Iris pigment epithelial cell (primary cell): ENCODE data around the gene VPS41.

Experiments
- DNase-seq: peaks from one replicate; pipeline ENCODE4 v3.0.0-alpha.2; 2011; ENCODE audit warnings: low read depth

Gene VPS41

DNA sequence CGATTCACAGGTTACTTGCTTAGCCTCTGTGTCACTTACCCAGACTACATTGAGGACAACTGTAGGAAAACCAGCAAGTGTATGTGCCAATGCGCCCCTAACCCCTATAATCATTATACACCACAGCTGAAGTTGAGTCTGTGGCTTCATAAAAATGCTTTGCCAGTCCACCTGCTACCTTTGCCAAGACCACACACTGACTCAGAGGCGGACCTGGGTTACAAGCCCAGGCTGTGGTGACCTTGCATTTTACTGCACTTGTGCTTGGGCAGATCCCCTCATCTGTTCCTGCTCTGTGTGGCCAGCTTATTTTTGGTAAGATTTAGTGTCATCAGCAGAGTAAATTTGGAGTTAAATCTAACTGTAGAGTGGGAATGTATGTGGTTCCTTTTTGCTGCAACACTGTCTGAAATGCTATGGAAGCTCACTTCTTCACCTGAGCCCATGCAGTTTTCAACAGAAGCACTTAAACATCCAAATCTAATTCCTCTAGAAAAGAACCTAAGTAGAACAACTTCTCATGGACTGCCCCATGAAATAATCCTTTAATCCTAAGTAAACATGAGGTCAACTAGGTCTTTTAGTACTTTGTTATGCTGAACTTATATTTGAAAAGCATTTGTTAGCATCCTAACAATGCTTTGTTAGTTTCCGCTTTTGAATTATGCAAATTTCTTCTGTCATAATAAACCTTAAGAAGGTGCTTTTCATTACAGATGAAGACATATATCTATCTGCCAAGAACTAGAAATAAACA lies 181.6 kb downstream of the VPS41 start:
- no peak for DNase-seq

DNA sequence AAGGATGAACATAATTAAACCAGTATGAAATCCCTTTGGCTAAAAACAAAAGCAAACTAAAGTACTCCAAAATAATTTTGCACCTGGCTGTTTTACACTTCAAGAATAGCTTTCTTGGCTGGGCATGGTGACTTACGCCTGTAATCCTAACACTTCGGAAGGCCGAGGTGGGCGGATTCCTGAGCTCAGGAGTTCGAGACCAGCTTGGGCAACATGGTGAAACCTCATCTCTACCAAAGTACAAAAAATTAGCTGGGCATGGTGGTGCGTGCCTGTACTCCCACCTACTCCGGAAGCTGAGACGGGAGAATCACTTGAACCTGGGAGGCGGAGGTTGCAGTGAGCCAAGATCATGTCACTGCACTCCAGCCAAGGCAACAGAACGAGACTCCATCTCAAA lies 185.7 kb downstream of the VPS41 start:
- no peak for DNase-seq

DNA sequence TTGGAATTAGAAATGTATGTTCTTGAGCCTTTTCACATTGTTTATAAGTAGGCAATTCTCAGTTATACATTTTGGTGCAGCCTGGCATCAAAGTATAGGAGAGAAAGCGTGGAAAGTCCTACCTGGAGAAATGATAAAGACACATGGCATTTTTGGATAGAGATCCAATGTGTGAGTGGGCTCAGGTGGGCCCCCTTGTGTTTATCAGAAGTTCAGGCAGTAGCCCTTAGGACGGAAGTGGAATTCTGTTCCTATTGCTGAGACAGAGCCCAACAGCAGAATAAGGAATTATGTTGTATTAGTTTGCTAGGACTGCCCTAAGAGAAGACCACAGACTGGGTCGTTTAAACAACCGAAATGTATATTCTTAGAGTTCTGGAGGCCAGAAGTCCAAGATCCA lies 192.6 kb downstream of the VPS41 start:
- no peak for DNase-seq

DNA sequence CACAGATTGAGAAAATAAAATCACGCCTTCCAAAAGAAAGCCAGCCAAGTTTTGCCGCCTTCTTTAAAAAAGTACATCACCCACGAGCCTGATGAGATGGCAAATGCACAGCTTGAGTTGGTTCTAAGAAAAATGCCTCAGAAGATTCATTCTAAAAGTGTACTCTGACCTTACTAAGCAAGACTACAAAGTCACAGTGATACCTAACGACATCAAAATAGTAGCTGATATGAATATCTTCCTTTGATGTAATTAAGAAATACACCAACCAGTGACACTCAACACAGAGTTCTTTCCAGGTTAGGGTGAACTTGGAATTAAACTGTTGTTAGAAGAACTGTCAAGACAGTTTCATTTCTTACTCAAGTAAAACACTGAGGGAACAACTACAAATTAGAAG lies 199.9 kb downstream of the VPS41 start:
- no peak for DNase-seq

DNA sequence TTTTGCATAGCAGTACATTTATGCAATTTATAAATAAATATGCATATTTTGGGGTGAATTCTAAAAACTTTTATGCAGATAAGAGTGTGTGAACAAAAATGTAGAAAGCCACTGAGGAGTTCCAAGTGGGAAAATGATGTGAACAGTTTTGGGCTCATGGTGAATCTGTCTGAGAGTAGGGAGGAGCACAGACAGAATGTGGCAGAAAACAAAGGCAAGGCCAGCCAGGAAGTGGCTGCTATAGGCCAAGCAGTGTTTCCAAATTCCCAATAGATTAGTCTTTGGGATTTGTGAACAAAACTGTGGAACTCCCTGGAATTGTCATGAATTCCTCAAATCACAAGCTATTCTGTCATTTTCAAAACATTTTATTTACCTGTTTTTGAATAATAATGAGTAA lies 204.2 kb downstream of the VPS41 start:
- DNase-seq = peak; percentile 9

DNA sequence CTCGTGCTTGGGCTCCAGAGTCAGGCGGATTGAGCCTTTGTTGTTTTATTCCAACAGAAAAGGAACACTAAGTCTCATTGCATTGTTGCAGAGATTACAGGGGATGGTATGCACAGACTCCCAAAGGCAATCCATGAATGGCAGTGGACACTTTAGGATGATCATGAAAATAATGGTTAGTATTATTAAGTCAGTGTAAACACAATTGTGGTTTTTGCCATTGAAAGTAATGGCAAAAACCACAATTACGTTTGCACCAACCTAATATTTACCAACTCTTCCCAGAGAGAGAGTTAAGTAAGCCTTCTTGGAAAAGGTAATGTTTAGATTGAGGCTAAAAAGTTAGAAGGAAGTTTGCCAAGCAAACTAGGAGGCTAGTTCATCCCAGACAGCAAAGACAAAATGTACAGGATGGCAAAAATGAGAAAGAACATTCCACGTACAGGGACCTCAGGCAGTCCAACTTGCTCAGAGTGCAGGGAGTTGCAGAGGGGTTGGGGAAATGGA lies 204.9 kb downstream of the VPS41 start:
- DNase-seq = peak; percentile 33

DNA sequence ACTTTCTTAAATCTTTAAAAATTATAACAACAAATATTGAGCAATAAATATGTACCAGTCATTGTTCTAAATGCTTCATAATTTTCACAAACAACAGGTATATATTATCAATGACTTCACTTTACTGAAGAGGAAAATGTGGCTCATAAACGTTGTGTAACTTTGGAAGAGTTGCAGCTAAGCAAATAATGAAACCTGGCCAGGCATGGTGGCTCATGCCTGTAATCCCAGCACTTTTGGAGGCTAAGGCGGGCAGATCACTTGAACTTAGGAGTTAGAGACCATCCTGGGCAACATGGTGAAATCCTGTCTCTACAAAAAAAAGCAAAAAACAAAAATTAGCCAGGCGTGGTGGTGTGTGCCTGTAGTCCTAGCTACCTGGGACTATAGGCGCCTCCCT lies 205.9 kb downstream of the VPS41 start:
- no peak for DNase-seq

DNA sequence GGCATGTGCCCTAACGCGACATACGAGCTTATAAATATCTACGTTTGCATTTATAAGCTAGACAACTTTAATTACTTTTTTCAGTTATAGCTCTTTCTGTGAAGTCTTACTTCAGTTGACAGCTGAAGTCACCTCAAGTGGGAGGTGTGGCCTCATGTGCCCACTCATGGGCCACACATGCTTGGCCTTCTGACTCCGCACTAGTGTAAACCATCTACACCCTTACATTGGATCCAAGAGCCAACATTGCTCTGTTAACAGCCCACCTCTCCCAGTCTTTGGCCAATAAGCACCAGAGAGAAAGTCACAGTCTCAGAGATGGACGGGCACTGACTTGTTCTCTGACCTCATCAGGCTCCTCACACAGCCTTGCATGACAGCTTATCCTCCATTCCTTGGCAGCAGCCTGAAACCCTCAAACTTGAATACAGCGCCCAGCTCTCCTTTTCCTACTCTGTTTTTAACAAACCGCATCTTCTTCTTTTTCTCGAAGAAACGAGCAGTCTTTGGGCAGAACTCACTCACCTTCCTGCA lies 206.9 kb downstream of the VPS41 start:
- DNase-seq = no peak

DNA sequence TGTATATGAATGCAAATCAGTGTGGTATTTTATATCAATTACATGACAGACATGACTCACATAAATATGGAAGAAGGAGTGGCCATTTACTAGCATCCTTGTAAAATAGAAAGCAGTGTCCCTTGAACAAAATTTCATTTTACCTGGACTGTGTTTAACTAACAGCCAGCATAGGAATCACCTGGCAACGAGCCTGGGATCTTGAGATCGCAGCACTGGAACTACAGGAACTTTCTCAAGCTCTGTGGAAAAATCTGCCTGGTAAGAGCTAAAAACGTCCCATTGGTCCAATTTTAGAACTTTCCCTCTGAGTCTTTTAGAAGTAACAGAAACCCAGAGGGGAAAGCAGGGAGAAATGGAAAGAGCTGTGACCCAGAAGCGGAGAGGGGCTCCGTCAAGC lies 208.9 kb downstream of the VPS41 start:
- DNase-seq = no peak

DNA sequence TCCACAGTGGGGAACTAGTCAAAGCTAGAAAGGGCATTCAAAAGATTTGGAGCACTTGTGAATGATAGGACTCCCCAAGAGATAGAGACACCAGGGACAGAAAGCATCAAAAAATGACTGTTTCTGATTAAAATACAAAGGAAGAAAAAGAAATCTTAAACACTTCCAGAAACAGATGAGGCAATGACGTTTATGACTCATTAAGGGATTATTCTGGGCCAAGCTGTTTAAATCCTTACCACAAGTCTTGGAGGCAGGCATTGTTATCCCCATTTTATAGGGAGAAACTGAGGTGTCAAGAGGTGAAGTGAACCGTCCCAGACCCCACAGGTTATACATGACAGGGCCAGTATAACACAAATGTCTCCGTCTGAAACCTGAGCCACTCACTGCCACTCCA lies 209.5 kb downstream of the VPS41 start:
- DNase-seq = peak; percentile 76

DNA sequence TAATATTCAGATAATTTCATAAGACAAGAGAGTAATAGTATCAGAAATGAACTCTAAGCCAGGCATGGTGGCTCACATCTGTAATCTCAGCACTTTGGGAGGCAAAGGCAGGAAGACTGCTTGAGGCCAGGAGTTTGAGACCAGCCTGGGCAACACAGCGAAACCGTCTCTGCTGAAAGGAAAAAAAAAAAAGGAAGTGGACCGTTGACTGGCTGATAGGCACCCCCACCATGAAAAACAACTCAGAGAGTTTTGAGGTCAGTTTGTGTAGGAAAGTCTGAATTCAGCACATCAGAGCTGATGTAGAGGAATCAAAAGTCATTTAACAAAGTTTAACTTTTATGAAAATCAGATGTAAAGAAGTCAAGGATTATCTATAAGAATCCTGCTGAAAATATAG lies 214.7 kb downstream of the VPS41 start:
- DNase-seq = no peak

DNA sequence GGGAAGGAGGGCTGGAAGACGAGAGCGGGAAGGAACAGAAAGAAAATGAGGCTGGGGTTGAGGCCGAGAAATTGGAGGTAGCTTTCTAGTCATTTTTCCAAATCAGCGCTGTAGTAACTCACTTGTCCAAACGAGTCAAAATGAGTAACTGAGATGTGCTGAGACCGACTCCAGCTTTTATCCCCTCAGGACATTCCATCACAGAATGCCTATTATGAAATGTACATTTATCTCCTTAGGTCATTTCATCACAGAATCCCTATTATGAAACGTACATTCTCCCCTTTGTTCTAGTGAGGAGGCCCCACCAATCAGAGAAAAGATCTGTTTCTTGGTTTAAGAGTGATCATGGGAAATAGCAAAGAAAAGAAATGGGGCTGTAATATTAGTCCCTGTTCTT lies 222.1 kb downstream of the VPS41 start:
- DNase-seq = peak; percentile 35

DNA sequence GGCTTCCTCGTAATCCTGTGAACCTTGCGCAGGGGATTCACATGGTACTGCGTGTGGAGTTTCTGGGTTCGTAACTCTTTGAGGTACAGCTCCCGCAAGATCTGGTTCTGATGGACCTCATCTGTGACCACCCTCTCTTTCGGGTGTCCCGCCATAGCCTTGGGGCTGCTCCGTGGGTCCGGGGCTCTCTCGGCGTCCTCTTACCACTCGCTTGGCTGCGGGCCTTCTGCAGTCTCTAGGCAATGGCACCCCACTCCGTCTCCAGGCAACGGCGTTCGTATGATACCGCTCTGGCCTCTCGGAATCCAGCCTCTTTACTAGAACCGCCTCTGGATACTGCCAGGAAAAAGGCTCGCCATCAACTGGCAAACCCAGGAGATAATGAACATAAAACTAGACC lies 223.1 kb downstream of the VPS41 start:
- DNase-seq = no peak

DNA sequence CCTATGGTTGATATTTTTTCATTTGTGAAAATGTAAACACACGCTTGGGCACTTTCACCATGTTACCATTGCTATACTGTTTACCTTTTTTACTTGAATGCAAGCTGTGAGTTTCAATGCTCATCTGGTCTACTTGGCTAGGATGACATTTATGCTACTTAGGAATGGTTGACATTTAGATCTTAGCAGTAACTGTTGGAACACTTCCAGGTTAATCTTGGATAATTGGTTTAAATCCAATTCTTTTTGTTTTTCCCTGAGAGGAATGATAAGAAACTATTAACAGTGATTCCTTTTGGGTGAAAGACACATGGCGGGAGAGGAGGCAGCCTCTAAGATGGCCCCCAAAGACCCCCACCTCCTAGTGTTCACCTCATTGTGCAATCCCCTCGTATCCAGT lies 226.4 kb downstream of the VPS41 start:
- no peak for DNase-seq

DNA sequence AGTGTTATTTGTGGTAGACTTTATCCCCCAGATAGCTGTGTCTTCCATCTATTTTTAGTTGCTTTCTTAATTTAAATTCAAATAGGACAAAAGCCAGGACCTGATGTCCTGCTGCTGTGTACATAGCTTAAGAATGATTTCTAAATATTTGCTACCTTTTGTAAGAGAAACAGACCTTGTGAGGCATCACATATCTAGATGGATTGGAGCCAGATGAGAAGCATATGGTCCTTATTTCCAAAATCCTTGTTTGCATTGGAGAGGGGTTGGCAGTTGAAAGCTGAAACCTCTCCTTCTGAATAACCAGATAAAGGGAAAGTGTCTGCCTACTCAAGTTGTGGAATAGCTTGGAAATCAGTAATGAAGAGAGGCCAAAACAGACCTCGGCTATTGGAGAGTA lies 227.1 kb downstream of the VPS41 start:
- no peak for DNase-seq

DNA sequence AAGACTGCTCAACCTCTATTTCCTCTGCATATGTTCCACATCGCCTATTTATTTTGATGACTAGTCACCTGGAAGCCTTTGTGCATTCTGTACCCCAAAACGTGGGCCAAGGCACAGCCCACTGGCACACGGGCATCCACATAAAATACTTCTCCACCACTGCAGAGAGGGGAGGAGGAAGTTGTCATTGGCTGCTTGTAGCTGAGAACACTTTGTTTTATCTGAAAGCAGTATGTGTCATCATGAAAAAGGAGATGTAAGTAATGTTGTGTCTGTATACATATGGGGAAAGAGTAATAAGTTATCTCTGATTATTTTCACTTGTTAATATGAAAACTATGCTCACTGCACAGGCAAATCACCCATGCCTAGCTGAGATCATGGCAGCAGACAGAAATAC lies 229.6 kb downstream of the VPS41 start:
- peak; percentile 52 for DNase-seq

DNA sequence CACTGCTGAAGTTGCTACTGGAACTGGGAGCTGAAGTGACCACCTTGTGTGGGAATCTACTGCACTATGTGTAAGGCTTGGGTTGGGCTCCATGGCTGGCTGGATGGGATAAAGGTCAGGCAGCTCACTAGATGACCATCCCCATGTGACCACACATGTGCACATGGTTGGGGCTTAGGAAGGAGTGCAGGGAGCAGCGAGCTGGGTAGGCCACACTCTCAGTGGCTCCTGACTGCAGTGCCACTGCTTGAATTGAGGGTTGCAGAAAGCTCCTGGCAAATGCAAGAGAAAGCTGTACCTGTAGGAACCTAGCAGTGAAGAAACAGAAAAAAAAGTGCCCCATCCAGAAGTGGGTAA lies 230.3 kb downstream of the VPS41 start:
- no peak for DNase-seq

DNA sequence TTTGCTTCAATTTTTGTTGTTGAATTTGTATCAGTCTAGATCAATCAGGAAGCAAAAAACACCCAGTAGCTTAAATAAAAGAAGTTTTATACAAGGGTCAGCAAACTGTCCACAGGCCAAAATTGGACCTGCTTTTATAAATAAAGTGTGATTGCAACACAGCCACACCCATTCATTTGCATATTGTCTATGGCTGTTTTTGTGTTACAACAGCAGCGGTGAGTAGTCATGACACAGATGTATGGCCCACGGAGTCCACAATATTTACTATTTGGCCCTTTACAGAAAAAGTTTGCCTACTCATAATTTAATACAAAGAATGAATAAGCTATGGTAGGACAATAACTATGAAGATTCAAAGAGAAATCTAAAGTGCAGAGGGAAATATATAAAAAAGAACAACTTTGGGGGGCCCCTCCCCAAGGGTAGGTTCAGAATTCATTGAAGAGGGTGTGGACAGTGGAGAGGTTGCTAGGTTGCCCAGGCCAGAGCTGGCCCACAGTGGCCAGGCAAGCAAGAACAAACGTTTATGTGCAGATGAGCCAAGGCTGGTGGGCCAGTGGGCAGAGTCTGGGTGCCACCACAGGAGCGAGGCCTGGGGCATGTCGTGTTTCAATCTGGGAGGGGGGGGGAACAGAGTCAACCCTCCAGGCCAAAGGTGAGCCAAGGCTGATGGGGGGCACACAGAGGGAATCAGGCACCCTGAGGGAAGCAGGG lies 230.9 kb downstream of the VPS41 start:
- DNase-seq = no peak

DNA sequence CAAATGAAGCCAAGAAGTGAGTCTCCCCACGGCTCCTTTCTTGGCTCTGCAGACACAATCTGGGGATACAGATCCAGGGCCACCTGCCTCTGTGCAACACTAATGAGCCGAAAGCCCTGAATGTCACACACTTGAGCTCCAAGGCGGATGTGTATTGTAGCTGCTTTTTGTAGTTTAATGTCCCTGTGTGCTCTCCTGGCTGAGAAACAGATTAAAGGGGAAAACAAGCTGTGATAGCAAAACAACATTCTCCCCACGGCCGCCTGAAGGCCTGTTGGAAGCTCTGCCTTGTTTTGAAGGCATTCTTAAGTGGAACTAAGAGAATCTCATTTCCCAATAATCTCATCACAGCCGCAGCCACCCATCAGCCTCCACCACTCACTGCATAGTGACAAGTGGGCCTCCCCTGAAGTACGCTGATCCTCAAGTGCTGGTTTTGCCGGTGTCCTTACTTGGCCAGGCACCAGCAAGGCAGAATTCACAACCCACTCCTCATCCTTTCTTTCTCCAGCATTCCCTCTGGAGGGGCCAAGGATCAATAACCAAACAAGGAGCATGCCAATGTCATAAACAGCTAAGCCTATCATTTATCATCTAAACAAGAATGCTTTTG lies 233.4 kb downstream of the VPS41 start:
- DNase-seq = no peak

DNA sequence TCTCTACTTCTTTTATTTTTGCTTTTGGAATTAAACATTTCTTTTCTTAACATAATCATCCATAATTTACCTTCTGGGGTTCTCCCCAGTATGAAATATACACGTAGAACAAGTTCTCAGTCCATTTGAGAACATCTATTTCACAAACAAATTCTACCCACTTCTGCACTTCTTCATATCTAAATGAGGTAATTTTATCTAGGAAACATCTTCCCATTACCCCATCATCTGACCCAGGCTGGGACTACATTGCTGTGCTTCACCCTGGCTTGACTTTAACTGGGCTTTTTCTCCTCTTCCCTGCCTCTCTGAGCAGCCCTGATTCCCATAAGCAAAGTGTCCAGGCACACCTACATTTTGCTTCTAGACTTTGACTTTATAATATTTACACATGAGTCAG lies 234.5 kb downstream of the VPS41 start:
- no peak for DNase-seq

DNA sequence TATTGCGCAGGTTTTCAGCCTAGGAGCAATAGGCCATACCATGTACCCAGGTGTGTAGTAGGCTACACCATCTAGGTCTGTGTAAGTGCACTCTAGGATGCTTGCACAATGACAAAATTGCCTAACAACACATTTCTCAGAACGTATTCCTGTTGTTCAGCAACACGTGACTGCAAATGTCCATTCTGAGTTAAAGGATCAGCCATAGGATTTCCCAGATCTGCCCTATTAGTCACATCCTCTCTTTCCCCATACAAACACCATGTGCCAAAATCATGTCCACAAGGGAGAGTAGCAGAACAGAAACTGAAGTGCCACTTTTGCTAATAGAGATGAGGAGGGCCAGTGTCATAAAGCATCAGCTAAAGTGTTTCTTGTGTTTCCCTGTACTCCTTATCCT lies 235.2 kb downstream of the VPS41 start:
- DNase-seq = peak; percentile 95
